Heart right ventricle (tissue), 16 donors: ENCODE measurements around the gene GADD45B. TPM values are rescaled to one million over a fixed set of nuclear protein-coding genes. Genes with fewer than 3 reads are reported as not detected.

ENCODE experiments used
- ATAC-seq, 8 donors: fragments of 200-7000 bp; cut with Tn5 transposase; one replicate each; pipeline ENCODE4 v1.9.1; 2020; ENCODE audit warnings: mild to moderate bottlenecking in 8 of 8, moderate library complexity in 8 of 8, moderate number of reproducible peaks in 1 of 8
- DNase-seq, 2 donors: peaks; one replicate each; pipeline ENCODE4 v3.0.0-alpha.2; 2020
- H3K27ac ChIP-seq, 10 donors: fragments of 200-600 bp; sonication (generic) in 2 of 10; one replicate each; pipeline versions ENCODE4 v1.5.0 to v1.8.0; 2020 to 2022; ENCODE audit warnings: mild to moderate bottlenecking in 3 of 10
- H3K27me3 ChIP-seq, 7 donors: fragments of 200-600 bp; one replicate each; pipeline ENCODE4 v1.8.0; 2021 to 2022; ENCODE audit warnings: mild to moderate bottlenecking in 2 of 7
- H3K36me3 ChIP-seq, 9 donors: fragments of 200-600 bp; sonication (generic) in 1 of 9; one replicate each; pipeline versions ENCODE4 v1.5.0 to v1.8.0; 2020 to 2022; ENCODE audit warnings: mild to moderate bottlenecking in 2 of 9
- H3K4me1 ChIP-seq, 9 donors: fragments of 200-600 bp; sonication (generic) in 1 of 9; one replicate each; pipeline versions ENCODE4 v1.5.0 to v1.8.0; 2020 to 2022; ENCODE audit warnings: mild to moderate bottlenecking in 4 of 9
- H3K4me3 ChIP-seq, 10 donors: fragments of 200-600 bp; sonication (generic) in 2 of 10; one replicate each; pipeline versions ENCODE4 v1.5.0 to v1.8.0; 2020 to 2022; ENCODE audit warnings: mild to moderate bottlenecking in 7 of 10, moderate library complexity in 2 of 10
- H3K9me3 ChIP-seq, 11 donors: fragments of 200-600 bp in 10 of 11; sonication (generic) in 2 of 11; one replicate each; pipeline versions ENCODE4 v1.5.0 to v1.8.0; 2013 to 2022; ENCODE audit warnings: mild to moderate bottlenecking in 2 of 11, control low read depth in 1 of 11, moderate library complexity in 1 of 11
- WGBS, 2 donors: extraction: QIAGEN DNeasy Blood & Tissue Kit; methylation state at CpG; one replicate each; pipeline ENCODE4 v1.1.7; 2013; ENCODE audit warnings: inconsistent platforms in 1 of 2; 5-methylcytosine and 5-hydroxymethylcytosine counted together
- intact Hi-C, 10 donors: fragments of 100-400 bp; cut with DNase I; formaldehyde crosslinking; loops; one replicate each; pipeline versions ENCODE4 v1.11.1 to v1.14.2; 2022
- polyA plus RNA-seq, 2 donors: library from polyadenylated mRNA; stranded (reverse); fragments of 200-250 nt; gene quantifications; one replicate each; pipeline ENCODE4 v1.2.3, GENCODE V29; 2013
- total RNA-seq, 10 donors: library from RNA; stranded (reverse); fragmentation: NEBNext Ultra II Directional in 3 of 10; extraction: Animal tissue kit (Norgen Biotek cat#: 25700) in 3 of 10; gene quantifications; one replicate each; pipeline versions ENCODE4 v1.2.1 to v1.2.4, GENCODE V29; 2021 to 2023
- TF ChIP-seq, protein P1 (sequence below), 9 donors: fragments of 200-600 bp; sonication (generic) in 2 of 9; IDR thresholded peaks; one replicate each; pipeline versions ENCODE4 v1.5.0 to v1.8.0; 2021 to 2022; ENCODE audit warnings: antibody characterized with exemption in 9 of 9, mild to moderate bottlenecking in 5 of 9, moderate library complexity in 1 of 9
- donor health status: Arrhythmogenic right ventricular cardiomyopathy.
- donor health status: ischemic (EF 13 %, LVEDD 7.1; RV severe dilation, severe dysfunction).
- donor health status: healthy with polysubstance abuse.
- donor health status: DM: no; HTN: yes; CAD: no.
- donor health status: DM: no; HTN: no; CAD: no.
- donor health status: ischemic (EF 25% LVEDD 6.9; RV normal size, moderate dysfunction).
- donor health status: ischemic (EF 25% LVEDD 5.7; RV mildly dilated, moderate dysfunction).
- donor health status: healthy.
- donor health status: DM: yes; HTN: yes; CAD: no.
- donor health status: Ischemic cardiomyopathy.
- donor health status: ischemic (EF 35%, LVEDD 5.7; RV mildly dilated, moderate dysfunction).
- donor health status: nonischemic (EF 11% LVEDD 7.7; RV severe dilation, severe dysfunction).
- donor health status: DM: yes; HTN: yes; CAD: no.
- donor health status: PGD.
- donor health status: ischemic (EF 29% LVEDD 5.4; RV normal size, mild dysfunction).
- donor health status: nonischemic (EF 23%, LVEDD 6.1; RV moderate dilation, normal function).

GADD45B gene
- total and polyA plus RNA-seq, 12 donors, result 19.6 to 297 (median 37.8) TPM

DNA sequence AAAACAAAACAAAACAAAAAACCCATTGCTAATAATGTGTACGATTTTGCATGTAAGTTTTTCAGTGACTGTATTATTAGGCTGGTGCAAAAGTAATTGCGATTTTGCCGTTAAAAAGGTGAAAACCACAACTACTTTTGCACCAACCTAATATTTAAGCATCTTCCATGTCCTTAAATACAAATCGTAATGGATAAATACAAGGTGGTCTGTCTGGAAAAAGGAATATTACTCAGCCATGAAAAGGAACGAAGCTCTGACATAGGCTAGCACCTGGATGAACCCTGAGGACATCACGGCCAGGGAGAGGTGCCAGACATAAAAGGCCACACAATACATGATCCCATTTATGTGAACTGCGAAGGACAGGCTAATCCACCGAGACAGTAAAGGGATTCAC is 33.2 kb downstream of the GADD45B start:
- Histone ChIP-seq H3K4me3 (no peak overlapping the region), H3K4me1 (peaks cover 0 to 15% (median 0%) of the 10 kb centered on the region in 9 donors), H3K27ac (no peak overlapping the region), H3K9me3 (no peaks in the 10 kb centered on the region), H3K27me3 (no peaks in the 10 kb centered on the region), H3K36me3 (no peaks in the 10 kb centered on the region)
- intact Hi-C loops, result no loop called here
- DNase-seq, result no peak
- TF ChIP-seq, protein P1, sequence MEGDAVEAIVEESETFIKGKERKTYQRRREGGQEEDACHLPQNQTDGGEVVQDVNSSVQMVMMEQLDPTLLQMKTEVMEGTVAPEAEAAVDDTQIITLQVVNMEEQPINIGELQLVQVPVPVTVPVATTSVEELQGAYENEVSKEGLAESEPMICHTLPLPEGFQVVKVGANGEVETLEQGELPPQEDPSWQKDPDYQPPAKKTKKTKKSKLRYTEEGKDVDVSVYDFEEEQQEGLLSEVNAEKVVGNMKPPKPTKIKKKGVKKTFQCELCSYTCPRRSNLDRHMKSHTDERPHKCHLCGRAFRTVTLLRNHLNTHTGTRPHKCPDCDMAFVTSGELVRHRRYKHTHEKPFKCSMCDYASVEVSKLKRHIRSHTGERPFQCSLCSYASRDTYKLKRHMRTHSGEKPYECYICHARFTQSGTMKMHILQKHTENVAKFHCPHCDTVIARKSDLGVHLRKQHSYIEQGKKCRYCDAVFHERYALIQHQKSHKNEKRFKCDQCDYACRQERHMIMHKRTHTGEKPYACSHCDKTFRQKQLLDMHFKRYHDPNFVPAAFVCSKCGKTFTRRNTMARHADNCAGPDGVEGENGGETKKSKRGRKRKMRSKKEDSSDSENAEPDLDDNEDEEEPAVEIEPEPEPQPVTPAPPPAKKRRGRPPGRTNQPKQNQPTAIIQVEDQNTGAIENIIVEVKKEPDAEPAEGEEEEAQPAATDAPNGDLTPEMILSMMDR (IDR thresholded peaks at IDR 0.05), result no peak
- ATAC-seq, result no peak
- 96% methylated on average over 8 of the region's 8 CpGs for WGBS, 2 donors

DNA sequence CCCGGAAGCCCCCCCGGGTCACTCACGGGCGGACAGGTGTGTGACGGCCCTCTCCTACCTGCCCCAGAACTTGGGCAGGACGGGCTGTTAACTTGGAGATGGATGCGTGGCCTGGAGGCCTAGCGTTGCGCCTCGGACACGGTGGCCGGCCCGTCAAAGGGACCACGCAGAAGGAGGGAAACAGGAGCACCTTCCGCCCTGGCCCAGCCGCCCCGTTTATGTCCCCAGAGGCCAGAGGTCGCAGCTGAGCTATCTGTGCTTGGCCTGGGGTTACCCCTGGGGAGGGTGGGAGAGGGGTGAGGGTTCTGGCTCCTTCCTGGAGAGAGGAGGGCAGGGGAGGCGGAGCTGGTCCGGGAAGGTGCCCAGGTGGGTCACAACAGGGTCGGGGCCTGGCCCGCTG is 35.6 kb downstream of the GADD45B start:
- H3K9me3 ChIP-seq, result no peaks in the 10 kb centered on the region
- peaks cover 0 to 12% (median 0%) of the 10 kb centered on the region in 9 donors for H3K4me1 ChIP-seq
- no peak for DNase-seq
- TF ChIP-seq, protein P1 (IDR thresholded peaks at IDR 0.05), result no peak
- H3K36me3 ChIP-seq, result no peaks in the 10 kb centered on the region
- 83 to 90% methylated on average over 22 of the region's 22 CpGs for WGBS, 2 donors
- H3K4me3 ChIP-seq, result no peak overlapping the region
- peak in 2 of 8 donors; percentile 8 to 53 for ATAC-seq
- no peak overlapping the region for H3K27ac ChIP-seq
- intact Hi-C loops, result no loop called here
- H3K27me3 ChIP-seq, result no peaks in the 10 kb centered on the region

DNA sequence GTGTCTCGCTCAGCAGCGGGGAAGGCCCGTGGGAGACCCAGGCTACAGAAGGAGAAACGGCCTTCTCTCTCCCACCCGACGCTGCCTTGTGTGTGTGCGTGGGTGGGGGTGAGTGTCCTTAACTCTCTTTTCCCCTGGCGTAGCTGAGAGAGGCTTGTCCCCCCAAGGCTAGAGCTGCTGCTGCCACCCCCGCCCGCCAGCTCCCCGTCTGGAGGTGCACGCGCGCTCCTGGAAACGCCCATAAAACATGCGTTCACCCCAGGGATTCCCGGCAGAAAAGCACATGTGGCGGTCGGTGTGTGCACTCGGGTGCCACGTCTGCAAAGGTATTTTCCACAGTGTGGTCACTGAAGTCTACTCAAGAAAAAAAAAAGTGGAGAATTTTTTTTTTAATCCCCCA is 36.1 kb downstream of the GADD45B start:
- ATAC-seq, result no peak
- Histone ChIP-seq H3K4me3 (no peak overlapping the region), H3K36me3 (no peaks in the 10 kb centered on the region), H3K4me1 (peaks cover 0 to 10% (median 0%) of the 10 kb centered on the region in 9 donors), H3K9me3 (no peaks in the 10 kb centered on the region), H3K27me3 (no peaks in the 10 kb centered on the region), H3K27ac (no peak overlapping the region)
- WGBS, 2 donors, result 90 to 93% methylated on average over 20 to 21 of the region's 21 CpGs
- DNase-seq, result no peak
- intact Hi-C loops, result no loop called here
- TF ChIP-seq, protein P1 (IDR thresholded peaks at IDR 0.05), result no peak

DNA sequence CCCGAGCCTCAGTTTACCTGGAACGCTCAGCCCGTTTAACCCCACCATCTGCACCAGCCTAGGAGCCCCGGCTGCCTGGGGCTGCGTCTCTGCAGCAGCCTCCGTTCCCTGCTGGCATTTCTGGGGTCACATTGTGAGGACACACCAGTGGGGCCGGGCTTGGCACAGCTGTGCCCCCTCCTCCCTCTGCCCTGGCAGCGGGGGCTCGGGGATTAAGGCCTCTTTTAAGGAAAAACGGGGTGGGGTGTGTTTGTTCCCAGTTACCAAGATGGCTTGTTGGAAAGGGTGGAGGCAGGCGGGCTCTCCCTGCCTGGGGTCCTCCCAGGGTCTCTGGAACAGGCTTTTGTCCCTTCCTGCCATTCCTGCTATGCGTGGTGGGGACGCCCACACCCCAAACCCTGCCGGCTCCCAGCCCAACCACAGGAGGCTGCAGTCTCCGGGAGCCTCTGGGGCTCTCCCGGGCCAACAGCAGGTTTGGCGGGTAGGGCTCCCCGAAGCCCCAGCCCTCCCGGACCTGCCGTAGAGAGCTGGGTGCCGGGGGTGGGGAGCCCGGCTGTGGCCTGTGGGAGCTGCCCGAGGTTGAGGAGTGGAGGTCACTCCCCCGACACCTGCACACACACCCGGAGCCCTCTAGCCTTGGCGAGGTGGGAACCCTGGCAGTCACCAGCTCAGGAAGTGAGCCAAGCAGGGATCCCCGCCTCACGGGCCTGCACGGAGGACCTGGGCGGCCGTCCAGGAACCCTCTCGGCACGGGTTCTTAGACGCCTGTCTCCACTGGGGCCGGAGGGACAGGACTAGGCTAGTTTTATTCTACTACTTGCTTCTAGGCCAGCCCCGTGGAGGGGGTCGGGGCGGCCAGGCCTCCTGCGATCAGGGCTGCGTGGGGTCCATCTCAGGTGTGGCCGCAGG is 36.9 kb downstream of the GADD45B start:
- Histone ChIP-seq H3K27ac (no peak overlapping the region), H3K36me3 (no peaks in the 10 kb centered on the region), H3K4me3 (no peak overlapping the region), H3K9me3 (no peaks in the 10 kb centered on the region), H3K27me3 (no peaks in the 10 kb centered on the region), H3K4me1 (peaks cover 0 to 4% (median 0%) of the 10 kb centered on the region in 9 donors)
- ATAC-seq, result peak in 4 of 8 donors; percentile 23 to 43 (median 30)
- TF ChIP-seq, protein P1 (IDR thresholded peaks at IDR 0.05), result no peak
- DNase-seq, result no peak
- 58 to 69% methylated on average over 41 of the region's 41 CpGs for WGBS, 2 donors
- intact Hi-C loops, result no loop called here
